Neural progenitor cell (in vitro differentiated cells): Measurements from ENCODE around the gene ODAD2. TPM values are rescaled to one million over a fixed set of nuclear protein-coding genes. Genes with fewer than 3 reads are reported as not detected.

ENCODE experiments used
- DNase-seq: peaks from one replicate; pipeline ENCODE4 v3.0.0-alpha.2; 2016; ENCODE audit warnings: low spot score
- H2AFZ ChIP-seq: fragments of 200-600 bp; sonication (generic); replicated peaks from 2 replicates; pipeline ENCODE4 v1.6.1; 2016; ENCODE audit warnings: antibody characterized with exemption
- H3F3A ChIP-seq: fragments of 200-600 bp; sonication (generic); 2 replicates; pipeline ENCODE4 v1.6.1; 2016; ENCODE audit warnings: antibody characterized with exemption, low read depth
- H3K27ac ChIP-seq: fragments of 200-600 bp; sonication (generic); 2 replicates; pipeline ENCODE4 v1.5.1; 2016; ENCODE audit warnings: mild to moderate bottlenecking
- H3K27me3 ChIP-seq: fragments of 200-600 bp; sonication (generic); 2 replicates; pipeline ENCODE4 v1.6.1; 2016; ENCODE audit warnings: mild to moderate bottlenecking, moderate library complexity
- H3K36me3 ChIP-seq: fragments of 200-600 bp; sonication (generic); 2 replicates; pipeline ENCODE4 v1.5.1; 2016
- H3K4me1 ChIP-seq: fragments of 200-600 bp; sonication (generic); 2 replicates; pipeline ENCODE4 v1.6.1; 2016; ENCODE audit warnings: mixed run types
- H3K4me2 ChIP-seq: fragments of 200-600 bp; sonication (generic); 2 replicates; pipeline ENCODE4 v1.6.1; 2016
- H3K4me3 ChIP-seq: fragments of 200-600 bp; sonication (generic); 2 replicates; pipeline ENCODE4 v1.5.1; 2016
- H3K79me2 ChIP-seq: fragments of 200-600 bp; sonication (generic); 2 replicates; pipeline ENCODE4 v1.6.1; 2016; ENCODE audit warnings: low read depth
- H3K9ac ChIP-seq: fragments of 200-600 bp; sonication (generic); 2 replicates; pipeline ENCODE4 v1.6.1; 2016
- H3K9me3 ChIP-seq: fragments of 200-600 bp; sonication (generic); 2 replicates; pipeline ENCODE4 v1.5.1; 2016; ENCODE audit warnings: low read depth
- H4K20me1 ChIP-seq: fragments of 200-600 bp; sonication (generic); 2 replicates; pipeline ENCODE4 v1.6.1; 2016; ENCODE audit warnings: low read depth
- H3K27ac Mint-ChIP-seq: 3 replicates; pipeline ENCODE4 v1.8.0; 2021; ENCODE audit warnings: mixed read lengths
- H3K27me3 Mint-ChIP-seq: 2 replicates; pipeline ENCODE4 v1.8.0; 2022; ENCODE audit warnings: low read depth, mild to moderate bottlenecking, inconsistent platforms, moderate library complexity, mixed read lengths; ENCODE audit not compliant: insufficient read depth
- H3K36me3 Mint-ChIP-seq: 3 replicates; pipeline ENCODE4 v1.8.0; 2021; ENCODE audit warnings: mixed read lengths
- H3K4me1 Mint-ChIP-seq: 3 replicates; pipeline ENCODE4 v1.8.0; 2021; ENCODE audit warnings: mixed read lengths
- H3K4me3 Mint-ChIP-seq: 3 replicates; pipeline ENCODE4 v1.8.0; 2021; ENCODE audit warnings: mild to moderate bottlenecking, moderate library complexity, mixed read lengths
- H3K9me3 Mint-ChIP-seq: 3 replicates; pipeline ENCODE4 v1.8.0; 2020; ENCODE audit warnings: mixed read lengths
- EZH2phosphoT487 ChIP-seq: fragments of 200-600 bp; sonication (generic); IDR thresholded peaks from 2 replicates; pipeline ENCODE4 v1.6.1; 2017; ENCODE audit warnings: antibody characterized with exemption
- small RNA-seq: library from RNA; depleted of rRNA; stranded (forward); fragments of <200 nt; gene quantifications from one replicate; pipeline ENCODE3, GENCODE V24; 2015
- total RNA-seq: library from RNA; depleted of rRNA; stranded (reverse); fragments of >200 nt; gene quantifications from 2 replicates; pipeline ENCODE4 v1.2.3, GENCODE V29; 2015; ENCODE audit warnings: low replicate concordance

Gene ODAD2
- total RNA-seq, 1 donor from 2014 or later, result 9.7 TPM

DNA sequence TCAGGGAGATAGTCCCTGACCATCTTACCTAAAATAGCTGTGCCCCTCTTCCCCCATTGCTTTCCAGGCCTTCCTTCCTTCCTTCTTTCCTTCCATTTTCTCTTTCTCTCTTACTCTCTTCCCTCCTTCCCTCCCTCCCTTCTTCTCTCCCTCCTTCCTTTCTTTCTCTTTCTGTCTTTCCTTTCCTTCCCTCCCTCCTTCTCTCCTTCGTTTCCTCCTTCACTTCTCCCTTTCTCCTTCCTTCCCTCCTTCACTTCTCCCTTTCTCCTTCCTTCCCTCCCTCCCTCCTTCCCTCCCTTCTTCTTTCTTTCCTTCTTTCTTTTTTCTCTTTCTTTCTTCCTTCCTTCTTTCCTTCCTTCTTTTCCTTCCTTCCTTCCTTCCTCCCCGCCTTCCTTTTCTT lies 228.7 kb downstream of the ODAD2 start:
- no peak overlapping the region for H2AFZ ChIP-seq
- Mint-ChIP-seq H3K27me3 (peaks cover 8% of the 10 kb centered on the region), H3K4me1 (peaks cover 10% of the 10 kb centered on the region), H3K27ac (no peak overlapping the region), H3K9me3 (no peaks in the 10 kb centered on the region), H3K4me3 (no peak overlapping the region), H3K36me3 (no peaks in the 10 kb centered on the region)
- no peak overlapping the region for H3K9ac ChIP-seq
- H4K20me1 ChIP-seq, result no peaks in the 10 kb centered on the region
- H3K4me1 ChIP-seq, result peaks cover 8% of the 10 kb centered on the region
- no peaks in the 10 kb centered on the region for H3K9me3 ChIP-seq
- no peak for DNase-seq
- H3K4me2 ChIP-seq, result no peak overlapping the region
- no peaks in the 10 kb centered on the region for H3K79me2 ChIP-seq
- no peaks in the 10 kb centered on the region for H3F3A ChIP-seq
- H3K27ac ChIP-seq, result no peak overlapping the region
- H3K27me3 ChIP-seq, result no peaks in the 10 kb centered on the region
- H3K36me3 ChIP-seq, result no peaks in the 10 kb centered on the region
- H3K4me3 ChIP-seq, result no peak overlapping the region
- no peak for TF ChIP-seq EZH2phosphoT487

Small RNA genes within 50 kb of the gene (small RNA-seq; reads per million reads assigned to genes)
- not detected for gene MRPS21P5
- not detected for gene RN7SKP132
